WTC11 (cell line): Measurements from ENCODE around the gene TAAR8. TPM values are rescaled to one million over a fixed set of nuclear protein-coding genes. Genes with fewer than 3 reads are reported as not detected.

Experiments used
- AR ChIP-seq: fragments of 250-450 bp; sonication (Bioruptor Pico); IDR thresholded peaks from 2 replicates; pipeline ENCODE4 v1.9.0; 2021; ENCODE audit warnings: mild to moderate bottlenecking
- ATF6 ChIP-seq: sonication (generic); formaldehyde crosslinking; IDR thresholded peaks from 2 replicates; pipeline ENCODE4 v1.8.1; 2023; ENCODE audit warnings: mild to moderate bottlenecking, missing genetic modification reagents
- CTCF ChIP-seq: fragments of 200-600 bp; IDR thresholded peaks from 2 replicates; pipeline ENCODE4 v1.8.0; 2022; ENCODE audit warnings: antibody characterized with exemption
- EMX1 ChIP-seq: fragments of 250-450 bp; sonication (Bioruptor Pico); IDR thresholded peaks from 2 replicates; pipeline ENCODE4 v1.8.0; 2021; ENCODE audit warnings: mild to moderate bottlenecking
- FOXP1 ChIP-seq: sonication (generic); formaldehyde crosslinking; IDR thresholded peaks from 2 replicates; pipeline ENCODE4 v1.8.0; 2022; ENCODE audit warnings: missing genetic modification reagents, mild to moderate bottlenecking, moderate library complexity, borderline replicate concordance
- HMGA2 ChIP-seq: fragments of 250-450 bp; sonication (Bioruptor Pico); IDR thresholded peaks from 2 replicates; pipeline ENCODE4 v1.4.0; 2021; ENCODE audit warnings: mild to moderate bottlenecking, moderate library complexity
- IRF1 ChIP-seq: sonication (generic); formaldehyde crosslinking; IDR thresholded peaks from 2 replicates; pipeline ENCODE4 v1.8.0; 2023; ENCODE audit warnings: missing genetic modification reagents
- JAZF1 ChIP-seq: fragments of 250-450 bp; sonication (Bioruptor Pico); IDR thresholded peaks from 2 replicates; pipeline ENCODE4 v1.9.0; 2021; ENCODE audit warnings: moderate library complexity, mild to moderate bottlenecking, inconsistent platforms
- KAT7 ChIP-seq: sonication (generic); formaldehyde crosslinking; IDR thresholded peaks from 2 replicates; pipeline ENCODE4 v1.8.1; 2023; ENCODE audit warnings: missing genetic modification reagents, mild to moderate bottlenecking, borderline replicate concordance
- MLX ChIP-seq: sonication (generic); formaldehyde crosslinking; IDR thresholded peaks from 2 replicates; pipeline ENCODE4 v1.8.1; 2023; ENCODE audit warnings: mild to moderate bottlenecking, missing genetic modification reagents, moderate library complexity
- RELA ChIP-seq: sonication (generic); formaldehyde crosslinking; IDR thresholded peaks from 2 replicates; pipeline ENCODE4 v1.8.1; 2022; ENCODE audit warnings: missing genetic modification reagents, mild to moderate bottlenecking, borderline replicate concordance
- RORB ChIP-seq: fragments of 250-450 bp; sonication (Bioruptor Pico); IDR thresholded peaks from 2 replicates; pipeline ENCODE4 v1.9.0; 2021; ENCODE audit warnings: mild to moderate bottlenecking
- TEAD4 ChIP-seq: sonication (generic); formaldehyde crosslinking; IDR thresholded peaks from 2 replicates; pipeline ENCODE4 v1.8.0; 2022; ENCODE audit warnings: mild to moderate bottlenecking, missing genetic modification reagents
- ZNF263 ChIP-seq: sonication (generic); formaldehyde crosslinking; IDR thresholded peaks from 2 replicates; pipeline ENCODE4 v1.8.1; 2022; ENCODE audit warnings: low read depth, mild to moderate bottlenecking, moderate library complexity, missing genetic modification reagents
- ZNF423 ChIP-seq: fragments of 250-450 bp; sonication (Bioruptor Pico); IDR thresholded peaks from 2 replicates; pipeline ENCODE4 v2.1.2; 2022; ENCODE audit warnings: mild to moderate bottlenecking, moderate library complexity
- ZNF671 ChIP-seq: fragments of 250-450 bp; sonication (Bioruptor Pico); IDR thresholded peaks from 2 replicates; pipeline ENCODE4 v1.8.0; 2021; ENCODE audit warnings: mild to moderate bottlenecking
- total RNA-seq: library from RNA; stranded (reverse); gene quantifications from 3 replicates; pipeline ENCODE4 v1.2.3, GENCODE V29; 2021
- TF ChIP-seq, protein P1 (sequence below): sonication (generic); formaldehyde crosslinking; IDR thresholded peaks from 2 replicates; pipeline ENCODE4 v1.8.1; 2022; ENCODE audit warnings: mild to moderate bottlenecking, missing genetic modification reagents, moderate library complexity, borderline replicate concordance
- TF ChIP-seq, protein P2 (sequence below): sonication (generic); formaldehyde crosslinking; conservative IDR thresholded peaks from 2 replicates; pipeline ENCODE4 v1.8.1; 2022; ENCODE audit warnings: mild to moderate bottlenecking, missing genetic modification reagents
- TF ChIP-seq, protein P3 (sequence below): fragments of 250-450 bp; sonication (Bioruptor Pico); IDR thresholded peaks from 2 replicates; pipeline ENCODE4 v2.1.2; 2022; ENCODE audit warnings: mild to moderate bottlenecking, moderate library complexity
- TF ChIP-seq, protein P4 (sequence below): sonication (generic); formaldehyde crosslinking; IDR thresholded peaks from 2 replicates; pipeline ENCODE4 v1.8.0; 2022; ENCODE audit warnings: mild to moderate bottlenecking, missing genetic modification reagents
- TF ChIP-seq, protein P5 (sequence below): sonication (generic); formaldehyde crosslinking; IDR thresholded peaks from 2 replicates; pipeline ENCODE4 v1.8.0; 2022; ENCODE audit warnings: mild to moderate bottlenecking, missing genetic modification reagents
- TF ChIP-seq, protein P6 (sequence below): sonication (generic); formaldehyde crosslinking; IDR thresholded peaks from 2 replicates; pipeline ENCODE4 v1.8.0; 2023; ENCODE audit warnings: mild to moderate bottlenecking, missing genetic modification reagents

TAAR8 gene
- total RNA-seq, 1 experiment from 2014 or later: not detected

- TF ChIP-seq, protein P1, sequence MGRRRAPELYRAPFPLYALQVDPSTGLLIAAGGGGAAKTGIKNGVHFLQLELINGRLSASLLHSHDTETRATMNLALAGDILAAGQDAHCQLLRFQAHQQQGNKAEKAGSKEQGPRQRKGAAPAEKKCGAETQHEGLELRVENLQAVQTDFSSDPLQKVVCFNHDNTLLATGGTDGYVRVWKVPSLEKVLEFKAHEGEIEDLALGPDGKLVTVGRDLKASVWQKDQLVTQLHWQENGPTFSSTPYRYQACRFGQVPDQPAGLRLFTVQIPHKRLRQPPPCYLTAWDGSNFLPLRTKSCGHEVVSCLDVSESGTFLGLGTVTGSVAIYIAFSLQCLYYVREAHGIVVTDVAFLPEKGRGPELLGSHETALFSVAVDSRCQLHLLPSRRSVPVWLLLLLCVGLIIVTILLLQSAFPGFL (CRISPR knock-in tag): peak; percentile 79; the same call in 1 of the 2 replicates
- TF ChIP-seq IRF1 (CRISPR knock-in tag): no peak
- peak; percentile 92; the same call in 1 of the 2 replicates for TF ChIP-seq RELA
- TF ChIP-seq AR (CRISPR knock-in tag): no peak
- no peak for TF ChIP-seq HMGA2
- TF ChIP-seq ZNF671: no peak
- TF ChIP-seq TEAD4 (CRISPR knock-in tag): no peak
- TF ChIP-seq EMX1 (CRISPR knock-in tag): no peak
- TF ChIP-seq RORB (CRISPR knock-in tag): 0 out of 2 replicates have a peak, but pooled peaks have one; percentile 52
- TF ChIP-seq, protein P2, sequence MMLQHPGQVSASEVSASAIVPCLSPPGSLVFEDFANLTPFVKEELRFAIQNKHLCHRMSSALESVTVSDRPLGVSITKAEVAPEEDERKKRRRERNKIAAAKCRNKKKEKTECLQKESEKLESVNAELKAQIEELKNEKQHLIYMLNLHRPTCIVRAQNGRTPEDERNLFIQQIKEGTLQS (CRISPR knock-in tag): no peak
- TF ChIP-seq CTCF: no peak
- TF ChIP-seq, protein P3, sequence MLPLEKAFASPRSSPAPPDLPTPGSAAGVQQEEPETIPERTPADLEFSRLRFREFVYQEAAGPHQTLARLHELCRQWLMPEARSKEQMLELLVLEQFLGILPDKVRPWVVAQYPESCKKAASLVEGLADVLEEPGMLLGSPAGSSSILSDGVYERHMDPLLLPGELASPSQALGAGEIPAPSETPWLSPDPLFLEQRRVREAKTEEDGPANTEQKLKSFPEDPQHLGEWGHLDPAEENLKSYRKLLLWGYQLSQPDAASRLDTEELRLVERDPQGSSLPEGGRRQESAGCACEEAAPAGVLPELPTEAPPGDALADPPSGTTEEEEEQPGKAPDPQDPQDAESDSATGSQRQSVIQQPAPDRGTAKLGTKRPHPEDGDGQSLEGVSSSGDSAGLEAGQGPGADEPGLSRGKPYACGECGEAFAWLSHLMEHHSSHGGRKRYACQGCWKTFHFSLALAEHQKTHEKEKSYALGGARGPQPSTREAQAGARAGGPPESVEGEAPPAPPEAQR: no peak
- TF ChIP-seq, protein P4, sequence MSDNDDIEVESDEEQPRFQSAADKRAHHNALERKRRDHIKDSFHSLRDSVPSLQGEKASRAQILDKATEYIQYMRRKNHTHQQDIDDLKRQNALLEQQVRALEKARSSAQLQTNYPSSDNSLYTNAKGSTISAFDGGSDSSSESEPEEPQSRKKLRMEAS (CRISPR knock-in tag): peak; percentile 37; the same call in 1 of the 2 replicates
- peak; percentile 94 for TF ChIP-seq ZNF423 (CRISPR knock-in tag)
- no peak for TF ChIP-seq JAZF1 (CRISPR knock-in tag)
- TF ChIP-seq, protein P5, sequence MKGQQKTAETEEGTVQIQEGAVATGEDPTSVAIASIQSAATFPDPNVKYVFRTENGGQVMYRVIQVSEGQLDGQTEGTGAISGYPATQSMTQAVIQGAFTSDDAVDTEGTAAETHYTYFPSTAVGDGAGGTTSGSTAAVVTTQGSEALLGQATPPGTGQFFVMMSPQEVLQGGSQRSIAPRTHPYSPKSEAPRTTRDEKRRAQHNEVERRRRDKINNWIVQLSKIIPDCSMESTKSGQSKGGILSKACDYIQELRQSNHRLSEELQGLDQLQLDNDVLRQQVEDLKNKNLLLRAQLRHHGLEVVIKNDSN (CRISPR knock-in tag): peak; percentile 36; the same call in 1 of the 2 replicates
- TF ChIP-seq ZNF263 (CRISPR knock-in tag): no peak
- TF ChIP-seq ATF6 (CRISPR knock-in tag): no peak; the same call in 1 of the 2 replicates
- TF ChIP-seq MLX (CRISPR knock-in tag): no peak
- TF ChIP-seq, protein P6, sequence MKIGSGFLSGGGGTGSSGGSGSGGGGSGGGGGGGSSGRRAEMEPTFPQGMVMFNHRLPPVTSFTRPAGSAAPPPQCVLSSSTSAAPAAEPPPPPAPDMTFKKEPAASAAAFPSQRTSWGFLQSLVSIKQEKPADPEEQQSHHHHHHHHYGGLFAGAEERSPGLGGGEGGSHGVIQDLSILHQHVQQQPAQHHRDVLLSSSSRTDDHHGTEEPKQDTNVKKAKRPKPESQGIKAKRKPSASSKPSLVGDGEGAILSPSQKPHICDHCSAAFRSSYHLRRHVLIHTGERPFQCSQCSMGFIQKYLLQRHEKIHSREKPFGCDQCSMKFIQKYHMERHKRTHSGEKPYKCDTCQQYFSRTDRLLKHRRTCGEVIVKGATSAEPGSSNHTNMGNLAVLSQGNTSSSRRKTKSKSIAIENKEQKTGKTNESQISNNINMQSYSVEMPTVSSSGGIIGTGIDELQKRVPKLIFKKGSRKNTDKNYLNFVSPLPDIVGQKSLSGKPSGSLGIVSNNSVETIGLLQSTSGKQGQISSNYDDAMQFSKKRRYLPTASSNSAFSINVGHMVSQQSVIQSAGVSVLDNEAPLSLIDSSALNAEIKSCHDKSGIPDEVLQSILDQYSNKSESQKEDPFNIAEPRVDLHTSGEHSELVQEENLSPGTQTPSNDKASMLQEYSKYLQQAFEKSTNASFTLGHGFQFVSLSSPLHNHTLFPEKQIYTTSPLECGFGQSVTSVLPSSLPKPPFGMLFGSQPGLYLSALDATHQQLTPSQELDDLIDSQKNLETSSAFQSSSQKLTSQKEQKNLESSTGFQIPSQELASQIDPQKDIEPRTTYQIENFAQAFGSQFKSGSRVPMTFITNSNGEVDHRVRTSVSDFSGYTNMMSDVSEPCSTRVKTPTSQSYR (CRISPR knock-in tag): no peak
- TF ChIP-seq FOXP1 (CRISPR knock-in tag): peak; percentile 72; the same call in 1 of the 2 replicates
- TF ChIP-seq KAT7 (CRISPR knock-in tag): peak; percentile 82; the same call in 1 of the 2 replicates
Measured at GRCh38 chr6:132512638-132513632, 39.5 kb upstream of the TAAR8 start, which contains the start of gene STX7 (continued).
